ENCODE results near the gene SPTSSB. TPM values are rescaled to one million over a fixed set of nuclear protein-coding genes. Genes with fewer than 3 reads are reported as not detected.

SPTSSB gene
- total RNA-seq, 1 experiment from 2014 or later = 15.7 TPM

DNA sequence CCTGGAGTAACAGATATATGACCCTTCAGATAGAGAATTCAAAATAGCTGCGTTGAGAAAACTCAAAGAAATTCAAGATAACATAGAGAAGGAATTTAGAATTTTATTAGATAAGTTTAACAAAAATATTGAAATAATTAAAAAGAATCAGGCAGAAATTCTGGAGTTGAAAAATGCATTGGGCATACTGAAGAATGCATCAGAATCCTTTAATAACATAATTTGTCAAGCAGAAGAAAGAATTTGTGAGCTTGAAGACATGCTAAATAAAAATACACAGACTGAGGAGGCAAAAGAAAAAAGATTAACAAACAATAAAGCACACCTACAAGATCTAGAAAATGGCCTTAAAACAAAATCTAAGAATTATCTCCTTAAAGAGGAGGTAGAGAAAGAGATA, 50.5 kb downstream of the SPTSSB start:
- TF ChIP-seq, protein P1, sequence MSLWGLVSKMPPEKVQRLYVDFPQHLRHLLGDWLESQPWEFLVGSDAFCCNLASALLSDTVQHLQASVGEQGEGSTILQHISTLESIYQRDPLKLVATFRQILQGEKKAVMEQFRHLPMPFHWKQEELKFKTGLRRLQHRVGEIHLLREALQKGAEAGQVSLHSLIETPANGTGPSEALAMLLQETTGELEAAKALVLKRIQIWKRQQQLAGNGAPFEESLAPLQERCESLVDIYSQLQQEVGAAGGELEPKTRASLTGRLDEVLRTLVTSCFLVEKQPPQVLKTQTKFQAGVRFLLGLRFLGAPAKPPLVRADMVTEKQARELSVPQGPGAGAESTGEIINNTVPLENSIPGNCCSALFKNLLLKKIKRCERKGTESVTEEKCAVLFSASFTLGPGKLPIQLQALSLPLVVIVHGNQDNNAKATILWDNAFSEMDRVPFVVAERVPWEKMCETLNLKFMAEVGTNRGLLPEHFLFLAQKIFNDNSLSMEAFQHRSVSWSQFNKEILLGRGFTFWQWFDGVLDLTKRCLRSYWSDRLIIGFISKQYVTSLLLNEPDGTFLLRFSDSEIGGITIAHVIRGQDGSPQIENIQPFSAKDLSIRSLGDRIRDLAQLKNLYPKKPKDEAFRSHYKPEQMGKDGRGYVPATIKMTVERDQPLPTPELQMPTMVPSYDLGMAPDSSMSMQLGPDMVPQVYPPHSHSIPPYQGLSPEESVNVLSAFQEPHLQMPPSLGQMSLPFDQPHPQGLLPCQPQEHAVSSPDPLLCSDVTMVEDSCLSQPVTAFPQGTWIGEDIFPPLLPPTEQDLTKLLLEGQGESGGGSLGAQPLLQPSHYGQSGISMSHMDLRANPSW (CRISPR knock-in tag; conservative IDR thresholded peaks at IDR 0.05; ENCODE audit: low read depth) = no peak
- no peak for TF ChIP-seq ZNF263 (CRISPR knock-in tag; IDR thresholded peaks at IDR 0.05; ENCODE audit: low read depth)
- TF ChIP-seq NFYB (CRISPR knock-in tag; conservative IDR thresholded peaks at IDR 0.05; ENCODE audit: low read depth) = no peak
- TF ChIP-seq NR3C1 (CRISPR knock-in tag; conservative IDR thresholded peaks at IDR 0.05; ENCODE audit: low read depth) = no peak
- TF ChIP-seq OVOL2 (CRISPR knock-in tag; IDR thresholded peaks at IDR 0.05; ENCODE audit: borderline replicate concordance) = no peak
- TF ChIP-seq, protein P2, sequence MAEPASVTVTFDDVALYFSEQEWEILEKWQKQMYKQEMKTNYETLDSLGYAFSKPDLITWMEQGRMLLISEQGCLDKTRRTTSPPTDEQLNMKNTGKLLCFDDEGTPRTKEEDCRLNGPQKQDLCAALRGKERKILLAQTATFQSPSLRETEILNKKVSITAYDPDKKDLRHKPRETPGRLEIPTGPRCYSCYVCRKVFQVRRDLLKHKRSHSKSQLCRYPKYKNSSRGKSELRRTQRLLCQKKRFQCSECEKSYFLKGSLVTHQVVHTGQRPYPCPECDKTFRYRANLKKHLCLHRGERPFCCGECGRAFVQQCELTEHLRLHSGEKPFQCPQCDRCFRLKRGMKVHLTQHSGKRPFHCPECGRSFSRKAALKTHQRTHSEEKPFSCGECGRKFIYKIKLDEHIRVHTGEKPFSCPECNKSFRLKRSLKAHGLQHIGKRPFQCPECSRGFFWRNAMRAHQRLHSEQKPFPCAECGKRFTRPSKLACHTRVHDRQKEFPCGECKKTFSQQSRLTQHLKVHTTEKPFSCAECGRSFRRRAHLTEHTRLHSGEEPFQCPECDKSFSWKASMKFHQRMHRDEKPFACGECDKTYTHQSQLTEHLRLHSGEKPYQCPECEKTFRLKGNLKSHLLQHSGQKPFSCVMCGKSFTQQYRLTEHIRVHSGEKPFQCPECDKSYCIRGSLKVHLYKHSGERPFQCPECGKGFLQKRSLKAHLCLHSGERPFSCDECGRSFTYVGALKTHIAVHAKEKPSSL (CRISPR knock-in tag; conservative IDR thresholded peaks at IDR 0.05) = no peak
- TF ChIP-seq CREM (CRISPR knock-in tag; IDR thresholded peaks at IDR 0.05) = no peak
- TF ChIP-seq SP1 (CRISPR knock-in tag; conservative IDR thresholded peaks at IDR 0.05) = no peak
- TF ChIP-seq ZNF219 (CRISPR knock-in tag; IDR thresholded peaks at IDR 0.05; ENCODE audit: borderline replicate concordance) = no peak
- TF ChIP-seq, protein P3, sequence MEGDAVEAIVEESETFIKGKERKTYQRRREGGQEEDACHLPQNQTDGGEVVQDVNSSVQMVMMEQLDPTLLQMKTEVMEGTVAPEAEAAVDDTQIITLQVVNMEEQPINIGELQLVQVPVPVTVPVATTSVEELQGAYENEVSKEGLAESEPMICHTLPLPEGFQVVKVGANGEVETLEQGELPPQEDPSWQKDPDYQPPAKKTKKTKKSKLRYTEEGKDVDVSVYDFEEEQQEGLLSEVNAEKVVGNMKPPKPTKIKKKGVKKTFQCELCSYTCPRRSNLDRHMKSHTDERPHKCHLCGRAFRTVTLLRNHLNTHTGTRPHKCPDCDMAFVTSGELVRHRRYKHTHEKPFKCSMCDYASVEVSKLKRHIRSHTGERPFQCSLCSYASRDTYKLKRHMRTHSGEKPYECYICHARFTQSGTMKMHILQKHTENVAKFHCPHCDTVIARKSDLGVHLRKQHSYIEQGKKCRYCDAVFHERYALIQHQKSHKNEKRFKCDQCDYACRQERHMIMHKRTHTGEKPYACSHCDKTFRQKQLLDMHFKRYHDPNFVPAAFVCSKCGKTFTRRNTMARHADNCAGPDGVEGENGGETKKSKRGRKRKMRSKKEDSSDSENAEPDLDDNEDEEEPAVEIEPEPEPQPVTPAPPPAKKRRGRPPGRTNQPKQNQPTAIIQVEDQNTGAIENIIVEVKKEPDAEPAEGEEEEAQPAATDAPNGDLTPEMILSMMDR (IDR thresholded peaks at IDR 0.05) = no peak
- TF ChIP-seq, protein P4, sequence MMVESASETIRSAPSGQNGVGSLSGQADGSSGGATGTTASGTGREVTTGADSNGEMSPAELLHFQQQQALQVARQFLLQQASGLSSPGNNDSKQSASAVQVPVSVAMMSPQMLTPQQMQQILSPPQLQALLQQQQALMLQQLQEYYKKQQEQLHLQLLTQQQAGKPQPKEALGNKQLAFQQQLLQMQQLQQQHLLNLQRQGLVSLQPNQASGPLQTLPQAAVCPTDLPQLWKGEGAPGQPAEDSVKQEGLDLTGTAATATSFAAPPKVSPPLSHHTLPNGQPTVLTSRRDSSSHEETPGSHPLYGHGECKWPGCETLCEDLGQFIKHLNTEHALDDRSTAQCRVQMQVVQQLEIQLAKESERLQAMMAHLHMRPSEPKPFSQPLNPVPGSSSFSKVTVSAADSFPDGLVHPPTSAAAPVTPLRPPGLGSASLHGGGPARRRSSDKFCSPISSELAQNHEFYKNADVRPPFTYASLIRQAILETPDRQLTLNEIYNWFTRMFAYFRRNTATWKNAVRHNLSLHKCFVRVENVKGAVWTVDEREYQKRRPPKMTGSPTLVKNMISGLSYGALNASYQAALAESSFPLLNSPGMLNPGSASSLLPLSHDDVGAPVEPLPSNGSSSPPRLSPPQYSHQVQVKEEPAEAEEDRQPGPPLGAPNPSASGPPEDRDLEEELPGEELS (CRISPR knock-in tag; IDR thresholded peaks at IDR 0.05) = no peak
- Mint-ChIP-seq H3K4me1 (no peaks in the 10 kb centered on the region), H3K36me3 (no peaks in the 10 kb centered on the region), H3K27ac (no peak overlapping the region), H3K27me3 (ENCODE audit: low read depth) (no peaks in the 10 kb centered on the region), H3K9me3 (peaks cover 1% of the 10 kb centered on the region), H3K4me3 (no peak overlapping the region)
- ChIA-PET POLR2A (interaction anchor here (0.8 kb wide), 1 partner anchor 51 kb away, joined by 5 read pairs; the partner anchor contains the start of gene SPTSSB), CTCF (no interaction called here)
- DNase-seq (ENCODE audit: low spot score) = no peak
- no peak for ATAC-seq

DNA sequence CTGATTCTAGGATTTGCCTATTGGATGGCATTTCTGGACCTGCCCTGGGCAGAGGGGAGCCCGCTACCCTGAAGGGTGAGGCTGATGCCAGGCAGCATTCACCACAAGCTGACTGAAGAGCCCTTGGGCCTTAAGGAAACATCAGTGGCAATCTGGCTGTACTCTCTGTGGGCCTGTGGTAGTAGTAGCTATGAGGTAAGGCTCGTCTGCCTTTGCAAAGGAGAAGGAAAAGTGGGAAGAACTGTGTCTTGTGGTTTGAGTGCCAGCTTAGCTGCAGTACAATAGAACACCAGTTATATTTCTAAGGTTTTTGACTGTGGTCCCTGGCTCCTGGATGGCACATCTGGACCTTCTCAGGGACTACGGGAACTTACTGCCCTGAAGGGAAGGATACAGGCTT, 51.5 kb downstream of the SPTSSB start:
- CTCF ChIA-PET = interaction anchor here (1.1 kb wide), 1 partner anchor 45 kb away, joined by 3 read pairs; no protein-coding TSS in a partner anchor
- H3K4me1 Mint-ChIP-seq = no peaks in the 10 kb centered on the region
- H3K9me3 Mint-ChIP-seq = no peaks in the 10 kb centered on the region; the same call in 1 of the 2 replicates
- no peak for ATAC-seq
- H3K36me3 Mint-ChIP-seq = no peaks in the 10 kb centered on the region
- no peak for DNase-seq (ENCODE audit: low spot score)
- H3K27me3 Mint-ChIP-seq (ENCODE audit: low read depth) = no peaks in the 10 kb centered on the region
- POLR2A ChIA-PET = no interaction called here
- no peak overlapping the region for H3K27ac Mint-ChIP-seq
- H3K4me3 Mint-ChIP-seq = no peak overlapping the region
- TF ChIP-seq, protein P5, sequence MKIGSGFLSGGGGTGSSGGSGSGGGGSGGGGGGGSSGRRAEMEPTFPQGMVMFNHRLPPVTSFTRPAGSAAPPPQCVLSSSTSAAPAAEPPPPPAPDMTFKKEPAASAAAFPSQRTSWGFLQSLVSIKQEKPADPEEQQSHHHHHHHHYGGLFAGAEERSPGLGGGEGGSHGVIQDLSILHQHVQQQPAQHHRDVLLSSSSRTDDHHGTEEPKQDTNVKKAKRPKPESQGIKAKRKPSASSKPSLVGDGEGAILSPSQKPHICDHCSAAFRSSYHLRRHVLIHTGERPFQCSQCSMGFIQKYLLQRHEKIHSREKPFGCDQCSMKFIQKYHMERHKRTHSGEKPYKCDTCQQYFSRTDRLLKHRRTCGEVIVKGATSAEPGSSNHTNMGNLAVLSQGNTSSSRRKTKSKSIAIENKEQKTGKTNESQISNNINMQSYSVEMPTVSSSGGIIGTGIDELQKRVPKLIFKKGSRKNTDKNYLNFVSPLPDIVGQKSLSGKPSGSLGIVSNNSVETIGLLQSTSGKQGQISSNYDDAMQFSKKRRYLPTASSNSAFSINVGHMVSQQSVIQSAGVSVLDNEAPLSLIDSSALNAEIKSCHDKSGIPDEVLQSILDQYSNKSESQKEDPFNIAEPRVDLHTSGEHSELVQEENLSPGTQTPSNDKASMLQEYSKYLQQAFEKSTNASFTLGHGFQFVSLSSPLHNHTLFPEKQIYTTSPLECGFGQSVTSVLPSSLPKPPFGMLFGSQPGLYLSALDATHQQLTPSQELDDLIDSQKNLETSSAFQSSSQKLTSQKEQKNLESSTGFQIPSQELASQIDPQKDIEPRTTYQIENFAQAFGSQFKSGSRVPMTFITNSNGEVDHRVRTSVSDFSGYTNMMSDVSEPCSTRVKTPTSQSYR (CRISPR knock-in tag; IDR thresholded peaks at IDR 0.05) = no peak
- no peak for TF ChIP-seq PRRX2 (CRISPR knock-in tag; IDR thresholded peaks at IDR 0.05)
- TF ChIP-seq, protein P6, sequence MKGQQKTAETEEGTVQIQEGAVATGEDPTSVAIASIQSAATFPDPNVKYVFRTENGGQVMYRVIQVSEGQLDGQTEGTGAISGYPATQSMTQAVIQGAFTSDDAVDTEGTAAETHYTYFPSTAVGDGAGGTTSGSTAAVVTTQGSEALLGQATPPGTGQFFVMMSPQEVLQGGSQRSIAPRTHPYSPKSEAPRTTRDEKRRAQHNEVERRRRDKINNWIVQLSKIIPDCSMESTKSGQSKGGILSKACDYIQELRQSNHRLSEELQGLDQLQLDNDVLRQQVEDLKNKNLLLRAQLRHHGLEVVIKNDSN (CRISPR knock-in tag; IDR thresholded peaks at IDR 0.05) = no peak
- no peak for TF ChIP-seq MXD4 (CRISPR knock-in tag; IDR thresholded peaks at IDR 0.05; ENCODE audit: borderline replicate concordance)
- no peak for TF ChIP-seq FOXP1 (CRISPR knock-in tag; IDR thresholded peaks at IDR 0.05; ENCODE audit: borderline replicate concordance)
- TF ChIP-seq, protein P7, sequence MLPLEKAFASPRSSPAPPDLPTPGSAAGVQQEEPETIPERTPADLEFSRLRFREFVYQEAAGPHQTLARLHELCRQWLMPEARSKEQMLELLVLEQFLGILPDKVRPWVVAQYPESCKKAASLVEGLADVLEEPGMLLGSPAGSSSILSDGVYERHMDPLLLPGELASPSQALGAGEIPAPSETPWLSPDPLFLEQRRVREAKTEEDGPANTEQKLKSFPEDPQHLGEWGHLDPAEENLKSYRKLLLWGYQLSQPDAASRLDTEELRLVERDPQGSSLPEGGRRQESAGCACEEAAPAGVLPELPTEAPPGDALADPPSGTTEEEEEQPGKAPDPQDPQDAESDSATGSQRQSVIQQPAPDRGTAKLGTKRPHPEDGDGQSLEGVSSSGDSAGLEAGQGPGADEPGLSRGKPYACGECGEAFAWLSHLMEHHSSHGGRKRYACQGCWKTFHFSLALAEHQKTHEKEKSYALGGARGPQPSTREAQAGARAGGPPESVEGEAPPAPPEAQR (CRISPR knock-in tag; IDR thresholded peaks at IDR 0.05) = no peak
- TF ChIP-seq, protein P8, sequence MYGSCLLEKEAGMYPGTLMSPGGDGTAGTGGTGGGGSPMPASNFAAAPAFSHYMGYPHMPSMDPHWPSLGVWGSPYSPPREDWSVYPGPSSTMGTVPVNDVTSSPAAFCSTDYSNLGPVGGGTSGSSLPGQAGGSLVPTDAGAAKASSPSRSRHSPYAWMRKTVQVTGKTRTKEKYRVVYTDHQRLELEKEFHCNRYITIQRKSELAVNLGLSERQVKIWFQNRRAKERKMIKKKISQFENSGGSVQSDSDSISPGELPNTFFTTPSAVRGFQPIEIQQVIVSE (CRISPR knock-in tag; IDR thresholded peaks at IDR 0.05; ENCODE audit: borderline replicate concordance) = no peak
- no peak for TF ChIP-seq CREM (CRISPR knock-in tag; IDR thresholded peaks at IDR 0.05)
- TF ChIP-seq, protein P9, sequence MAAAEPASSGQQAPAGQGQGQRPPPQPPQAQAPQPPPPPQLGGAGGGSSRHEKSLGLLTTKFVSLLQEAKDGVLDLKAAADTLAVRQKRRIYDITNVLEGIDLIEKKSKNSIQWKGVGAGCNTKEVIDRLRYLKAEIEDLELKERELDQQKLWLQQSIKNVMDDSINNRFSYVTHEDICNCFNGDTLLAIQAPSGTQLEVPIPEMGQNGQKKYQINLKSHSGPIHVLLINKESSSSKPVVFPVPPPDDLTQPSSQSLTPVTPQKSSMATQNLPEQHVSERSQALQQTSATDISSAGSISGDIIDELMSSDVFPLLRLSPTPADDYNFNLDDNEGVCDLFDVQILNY (CRISPR knock-in tag; IDR thresholded peaks at IDR 0.05) = no peak
- no peak for TF ChIP-seq ZNF263 (CRISPR knock-in tag; IDR thresholded peaks at IDR 0.05; ENCODE audit: low read depth)
